Glutamatergic neuron (in vitro differentiated cells): Measurements from ENCODE around the gene TRPV4. TPM values are rescaled to one million over a fixed set of nuclear protein-coding genes. Genes with fewer than 3 reads are reported as not detected.
A peak's percentile ranks its signal among the peaks of the same experiment; 100 is the strongest.

Source experiments
- DNase-seq: peaks from one replicate; pipeline ENCODE4 v3.0.0; 2022
- H3K27ac Mint-ChIP-seq: one replicate; pipeline ENCODE4 v1.8.0; 2020; ENCODE audit warnings: mild to moderate bottlenecking, mixed read lengths, inconsistent platforms; ENCODE audit not compliant: unreplicated experiment
- H3K27me3 Mint-ChIP-seq: one replicate; pipeline ENCODE4 v1.8.0; 2020; ENCODE audit warnings: mild to moderate bottlenecking, moderate library complexity, mixed read lengths, inconsistent platforms; ENCODE audit not compliant: unreplicated experiment
- H3K36me3 Mint-ChIP-seq: one replicate; pipeline ENCODE4 v1.8.0; 2020; ENCODE audit warnings: mild to moderate bottlenecking, mixed read lengths, inconsistent platforms; ENCODE audit not compliant: unreplicated experiment
- H3K4me1 Mint-ChIP-seq: one replicate; pipeline ENCODE4 v1.8.0; 2020; ENCODE audit warnings: mild to moderate bottlenecking, low read depth, mixed read lengths, inconsistent platforms; ENCODE audit not compliant: unreplicated experiment
- H3K4me3 Mint-ChIP-seq: one replicate; pipeline ENCODE4 v1.8.0; 2020; ENCODE audit warnings: mild to moderate bottlenecking, mixed read lengths, inconsistent platforms; ENCODE audit not compliant: unreplicated experiment
- H3K9me3 Mint-ChIP-seq: one replicate; pipeline ENCODE4 v1.8.0; 2020; ENCODE audit warnings: mild to moderate bottlenecking, moderate library complexity, mixed read lengths, inconsistent platforms; ENCODE audit not compliant: unreplicated experiment
- total RNA-seq: library from RNA; stranded (reverse); fragmentation: NEBNext Ultra II Directional; extraction: Animal tissue kit (Norgen Biotek cat#: 25700); gene quantifications from one replicate; pipeline ENCODE4 v1.2.1, GENCODE V29; 2021; ENCODE audit not compliant: unreplicated experiment
- TF ChIP-seq, protein P1 (sequence below): fragments of 200-600 bp; sonication (generic); IDR thresholded peaks from one replicate; pipeline ENCODE4 v1.5.0; 2021; ENCODE audit not compliant: partially characterized antibody, unreplicated experiment

TRPV4 gene
- total RNA-seq, 1 donor from 2014 or later, result 0.17 TPM

DNA sequence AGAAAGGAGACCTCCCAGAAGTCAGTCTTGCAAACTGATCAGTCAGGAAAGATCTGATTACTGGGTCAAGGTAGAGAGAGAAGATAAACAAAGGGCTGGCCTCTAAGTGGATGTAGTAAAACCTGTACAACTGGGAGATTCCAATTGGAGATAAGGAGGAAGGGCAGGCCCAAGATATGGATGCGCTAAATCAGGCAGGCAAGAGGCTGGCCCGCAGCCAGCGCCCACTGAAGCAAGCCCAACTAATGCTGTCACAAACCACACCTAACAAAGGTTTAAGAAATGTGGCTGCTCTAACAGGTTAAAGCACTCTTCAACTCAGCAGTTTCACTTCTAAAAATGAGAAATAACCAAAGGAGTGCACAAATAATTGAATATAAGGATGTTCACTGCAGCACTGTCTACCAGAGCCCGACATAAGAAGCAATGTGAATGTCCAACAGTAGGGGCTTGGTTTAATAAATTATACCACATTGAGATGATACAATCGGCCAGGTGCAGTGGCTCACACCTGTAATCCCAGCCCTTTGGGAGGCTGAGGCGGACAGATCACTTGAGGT, 42.5 kb upstream of the TRPV4 start:
- peaks cover 8% of the 10 kb centered on the region for H3K27me3 Mint-ChIP-seq
- no peak for DNase-seq
- peaks cover 33% of the 10 kb centered on the region for H3K4me1 Mint-ChIP-seq
- H3K9me3 Mint-ChIP-seq, result peaks cover 9% of the 10 kb centered on the region
- H3K36me3 Mint-ChIP-seq, result no peaks in the 10 kb centered on the region
- TF ChIP-seq, protein P1, sequence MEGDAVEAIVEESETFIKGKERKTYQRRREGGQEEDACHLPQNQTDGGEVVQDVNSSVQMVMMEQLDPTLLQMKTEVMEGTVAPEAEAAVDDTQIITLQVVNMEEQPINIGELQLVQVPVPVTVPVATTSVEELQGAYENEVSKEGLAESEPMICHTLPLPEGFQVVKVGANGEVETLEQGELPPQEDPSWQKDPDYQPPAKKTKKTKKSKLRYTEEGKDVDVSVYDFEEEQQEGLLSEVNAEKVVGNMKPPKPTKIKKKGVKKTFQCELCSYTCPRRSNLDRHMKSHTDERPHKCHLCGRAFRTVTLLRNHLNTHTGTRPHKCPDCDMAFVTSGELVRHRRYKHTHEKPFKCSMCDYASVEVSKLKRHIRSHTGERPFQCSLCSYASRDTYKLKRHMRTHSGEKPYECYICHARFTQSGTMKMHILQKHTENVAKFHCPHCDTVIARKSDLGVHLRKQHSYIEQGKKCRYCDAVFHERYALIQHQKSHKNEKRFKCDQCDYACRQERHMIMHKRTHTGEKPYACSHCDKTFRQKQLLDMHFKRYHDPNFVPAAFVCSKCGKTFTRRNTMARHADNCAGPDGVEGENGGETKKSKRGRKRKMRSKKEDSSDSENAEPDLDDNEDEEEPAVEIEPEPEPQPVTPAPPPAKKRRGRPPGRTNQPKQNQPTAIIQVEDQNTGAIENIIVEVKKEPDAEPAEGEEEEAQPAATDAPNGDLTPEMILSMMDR, result no peak
- no peak overlapping the region for H3K27ac Mint-ChIP-seq
- H3K4me3 Mint-ChIP-seq, result no peak overlapping the region

DNA sequence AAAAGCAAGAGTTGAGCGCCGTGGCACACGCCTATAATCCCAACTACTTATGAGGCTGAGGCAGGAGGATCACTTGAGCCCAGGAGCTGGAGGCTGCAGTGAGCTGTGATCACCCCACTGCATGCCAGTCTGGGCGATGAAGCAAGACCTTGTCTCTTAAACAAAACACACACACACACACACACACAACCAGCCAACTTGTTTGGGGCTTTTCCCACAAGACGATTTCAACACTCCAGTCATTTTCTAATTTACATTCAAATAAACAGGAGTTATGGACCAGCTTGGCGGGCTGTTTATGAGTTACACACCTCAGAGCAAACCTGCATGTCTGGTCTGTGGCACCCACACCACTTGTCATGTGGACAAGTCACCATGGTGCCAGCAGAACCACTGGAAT, 40.5 kb upstream of the TRPV4 start:
- TF ChIP-seq, protein P1, result no peak
- H3K9me3 Mint-ChIP-seq, result peaks cover 9% of the 10 kb centered on the region
- H3K4me1 Mint-ChIP-seq, result peaks cover 30% of the 10 kb centered on the region
- no peaks in the 10 kb centered on the region for H3K36me3 Mint-ChIP-seq
- no peak overlapping the region for H3K27ac Mint-ChIP-seq
- H3K4me3 Mint-ChIP-seq, result no peak overlapping the region
- DNase-seq, result no peak
- H3K27me3 Mint-ChIP-seq, result peaks cover 6% of the 10 kb centered on the region

DNA sequence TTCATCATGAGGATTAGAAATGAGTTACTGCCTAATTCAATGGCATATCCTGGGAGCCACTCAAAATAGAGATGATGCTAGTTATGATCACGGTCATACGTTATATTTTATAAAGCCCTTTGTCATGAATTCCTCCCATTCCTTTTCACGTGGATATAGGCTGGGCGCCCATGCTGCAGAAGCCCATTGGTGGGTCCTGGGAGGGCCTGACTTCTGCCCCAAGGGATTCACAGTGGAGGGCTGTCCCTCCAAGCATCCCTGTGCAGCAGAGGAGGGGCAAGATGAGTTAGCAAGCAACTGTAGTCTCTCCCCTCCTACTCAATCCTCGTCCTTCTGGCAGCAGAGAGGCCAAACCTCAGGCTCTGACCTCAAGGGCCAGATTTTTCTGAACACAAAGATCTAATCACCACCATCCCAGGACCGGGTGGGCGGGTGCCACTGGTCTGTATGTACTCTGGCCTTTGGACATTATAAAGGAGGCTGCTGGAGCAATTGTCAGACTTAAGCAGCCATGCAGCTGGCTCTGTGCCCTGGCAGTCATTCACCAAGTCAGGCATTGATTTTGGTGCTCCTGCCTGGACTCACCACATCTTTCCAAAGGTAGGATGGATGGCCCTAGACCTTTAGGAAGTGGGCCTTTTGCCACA, 38.6 kb upstream of the TRPV4 start:
- no peak overlapping the region for H3K27ac Mint-ChIP-seq
- no peak overlapping the region for H3K4me3 Mint-ChIP-seq

DNA sequence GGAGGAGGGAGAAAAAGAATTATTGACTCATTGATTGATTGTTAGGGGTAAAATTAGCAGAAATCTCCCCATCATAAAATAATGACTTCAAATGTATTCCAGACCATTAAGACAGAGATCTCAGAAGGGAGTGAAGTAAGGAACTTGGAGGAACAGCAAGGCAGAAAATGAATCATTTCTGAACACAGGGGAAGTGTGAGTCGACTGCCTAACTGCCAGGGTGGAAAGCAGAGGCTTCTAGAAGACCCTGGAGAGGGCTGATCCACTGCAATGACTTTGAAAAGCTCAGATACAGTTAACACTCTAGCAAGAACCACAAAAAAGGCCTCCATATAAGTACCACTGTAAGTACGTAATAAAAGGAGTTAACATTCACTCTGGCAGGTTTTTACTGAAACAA, 37.5 kb upstream of the TRPV4 start:
- no peaks in the 10 kb centered on the region for H3K36me3 Mint-ChIP-seq
- DNase-seq, result no peak
- peak overlapping the region; percentile 14 for H3K27ac Mint-ChIP-seq
- H3K9me3 Mint-ChIP-seq, result no peaks in the 10 kb centered on the region
- H3K4me3 Mint-ChIP-seq, result no peak overlapping the region
- no peaks in the 10 kb centered on the region for H3K27me3 Mint-ChIP-seq
- TF ChIP-seq, protein P1, result no peak
- H3K4me1 Mint-ChIP-seq, result peaks cover 18% of the 10 kb centered on the region

More for the DNA sequence above, 38.6 kb upstream of the TRPV4 start:
- no peak for DNase-seq
- Mint-ChIP-seq H3K9me3 (no peaks in the 10 kb centered on the region), H3K27me3 (no peaks in the 10 kb centered on the region), H3K4me1 (peaks cover 18% of the 10 kb centered on the region), H3K36me3 (no peaks in the 10 kb centered on the region)
- TF ChIP-seq, protein P1, result no peak

DNA sequence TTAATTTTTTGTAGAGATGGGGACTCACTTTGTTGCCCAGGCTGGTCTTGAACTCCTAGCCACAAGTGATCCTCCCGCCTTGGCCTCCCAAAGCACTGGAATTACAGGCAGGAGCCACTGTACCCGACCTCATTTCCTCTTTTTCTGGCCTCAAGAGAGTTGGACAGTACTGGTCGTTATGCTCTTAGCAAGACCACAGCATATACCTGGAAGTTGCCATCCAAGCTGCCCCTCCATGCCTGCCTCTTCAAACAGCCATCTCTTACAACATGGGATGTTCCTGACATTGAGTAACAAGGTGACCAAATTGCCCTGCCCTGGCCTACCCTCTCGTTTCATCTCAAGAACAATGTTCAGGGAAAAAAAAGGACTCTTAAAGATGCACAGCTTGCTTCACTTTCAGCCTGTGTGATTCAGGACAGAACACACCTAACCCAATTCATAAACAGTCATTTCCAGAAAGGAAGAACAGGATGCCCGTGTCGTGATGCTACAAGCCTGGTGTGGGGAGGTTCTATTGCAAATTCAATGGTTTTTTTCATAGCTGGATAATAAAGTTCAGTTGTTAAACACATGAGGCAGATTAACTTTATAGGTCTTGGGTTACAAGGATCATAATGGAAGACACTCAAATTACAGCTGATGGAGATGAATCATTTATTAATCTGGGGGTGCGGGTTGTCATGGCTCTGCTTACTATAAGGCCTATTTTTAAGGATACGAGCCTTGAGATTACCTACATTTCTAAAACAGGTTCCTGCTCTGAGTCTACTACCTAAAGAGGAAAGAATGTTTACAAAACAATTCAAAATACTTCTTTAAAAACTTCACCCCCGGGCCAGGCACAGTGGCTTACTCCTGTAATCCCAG, 35.2 kb upstream of the TRPV4 start:
- H3K36me3 Mint-ChIP-seq, result no peaks in the 10 kb centered on the region
- no peak overlapping the region for H3K27ac Mint-ChIP-seq
- H3K27me3 Mint-ChIP-seq, result no peaks in the 10 kb centered on the region
- H3K9me3 Mint-ChIP-seq, result no peaks in the 10 kb centered on the region
- H3K4me3 Mint-ChIP-seq, result no peak overlapping the region
- TF ChIP-seq, protein P1, result no peak
- H3K4me1 Mint-ChIP-seq, result peaks cover 13% of the 10 kb centered on the region
- DNase-seq, result no peak
